Liver (tissue), 3 donors: ENCODE measurements around the gene TVP23C.
"Not testable (repeated sequence)": the region's sequence is repeated elsewhere in the genome, so short reads cannot be mapped to it uniquely, and the experiment has no call there.

ENCODE experiments used
- HNF4A ChIP-seq, 2 donors: conservative IDR thresholded peaks; 2 replicates each; pipeline ENCODE4 v1.6.1; 2016; ENCODE audit warnings: antibody characterized with exemption in 2 of 2, mild to moderate bottlenecking in 2 of 2
- JUND ChIP-seq, 2 donors: IDR thresholded peaks; 2 replicates each; pipeline ENCODE4 v1.6.1; 2016; ENCODE audit warnings: antibody characterized with exemption in 2 of 2
- RAD21 ChIP-seq, 2 donors: IDR thresholded peaks; 2 replicates each; pipeline ENCODE4 v1.6.1; 2016; ENCODE audit warnings: antibody characterized with exemption in 2 of 2, mild to moderate bottlenecking in 2 of 2
- REST ChIP-seq: IDR thresholded peaks from 2 replicates; pipeline ENCODE4 v1.6.1; 2016; ENCODE audit warnings: antibody characterized with exemption, mild to moderate bottlenecking
- SP1 ChIP-seq: IDR thresholded peaks from 2 replicates; pipeline ENCODE4 v1.6.1; 2018; ENCODE audit warnings: antibody characterized with exemption, mild to moderate bottlenecking
- YY1 ChIP-seq: IDR thresholded peaks from 2 replicates; pipeline ENCODE4 v1.6.1; 2016; ENCODE audit warnings: antibody characterized with exemption, mild to moderate bottlenecking
- TF ChIP-seq, protein P1 (sequence below): fragments of 150-350 bp; IDR thresholded peaks from 2 replicates; pipeline ENCODE4 v1.5.1; 2017; ENCODE audit warnings: improper control_type of control experiment, low read depth, low read length; ENCODE audit not compliant: missing input control
- TF ChIP-seq, protein P2 (sequence below): IDR thresholded peaks from 2 replicates; pipeline ENCODE4 v1.6.1; 2016; ENCODE audit warnings: antibody characterized with exemption
- donor health status: healthy.
- donor health status: healthy.

DNA sequence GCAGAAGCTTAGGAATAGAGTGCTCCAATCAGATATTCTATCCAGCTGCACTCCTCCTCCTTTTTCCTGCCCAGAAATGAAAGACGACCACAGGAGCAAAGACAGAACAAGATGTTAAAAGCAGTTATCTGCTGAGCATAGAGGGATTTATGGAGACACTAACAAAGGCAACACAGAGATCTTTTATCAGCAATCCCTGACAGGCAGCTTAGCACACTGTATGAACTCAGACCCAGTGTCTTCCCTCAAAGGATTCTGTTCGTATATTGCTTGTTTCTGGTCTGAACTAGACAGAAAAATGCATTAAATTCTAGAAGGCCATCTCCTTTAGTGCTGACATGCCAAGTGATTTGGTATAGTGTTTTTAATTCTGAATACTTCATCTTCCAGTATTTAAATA is 16.7 kb downstream of the TVP23C start:
- not testable (repeated sequence) for TF ChIP-seq RAD21 (IDR thresholded peaks at IDR 0.05); YY1; REST; JUND (IDR thresholded peaks at IDR 0.05); HNF4A (conservative IDR thresholded peaks at IDR 0.05); SP1
- TF ChIP-seq, protein P1, sequence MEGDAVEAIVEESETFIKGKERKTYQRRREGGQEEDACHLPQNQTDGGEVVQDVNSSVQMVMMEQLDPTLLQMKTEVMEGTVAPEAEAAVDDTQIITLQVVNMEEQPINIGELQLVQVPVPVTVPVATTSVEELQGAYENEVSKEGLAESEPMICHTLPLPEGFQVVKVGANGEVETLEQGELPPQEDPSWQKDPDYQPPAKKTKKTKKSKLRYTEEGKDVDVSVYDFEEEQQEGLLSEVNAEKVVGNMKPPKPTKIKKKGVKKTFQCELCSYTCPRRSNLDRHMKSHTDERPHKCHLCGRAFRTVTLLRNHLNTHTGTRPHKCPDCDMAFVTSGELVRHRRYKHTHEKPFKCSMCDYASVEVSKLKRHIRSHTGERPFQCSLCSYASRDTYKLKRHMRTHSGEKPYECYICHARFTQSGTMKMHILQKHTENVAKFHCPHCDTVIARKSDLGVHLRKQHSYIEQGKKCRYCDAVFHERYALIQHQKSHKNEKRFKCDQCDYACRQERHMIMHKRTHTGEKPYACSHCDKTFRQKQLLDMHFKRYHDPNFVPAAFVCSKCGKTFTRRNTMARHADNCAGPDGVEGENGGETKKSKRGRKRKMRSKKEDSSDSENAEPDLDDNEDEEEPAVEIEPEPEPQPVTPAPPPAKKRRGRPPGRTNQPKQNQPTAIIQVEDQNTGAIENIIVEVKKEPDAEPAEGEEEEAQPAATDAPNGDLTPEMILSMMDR: not testable (repeated sequence)
- TF ChIP-seq, protein P2, sequence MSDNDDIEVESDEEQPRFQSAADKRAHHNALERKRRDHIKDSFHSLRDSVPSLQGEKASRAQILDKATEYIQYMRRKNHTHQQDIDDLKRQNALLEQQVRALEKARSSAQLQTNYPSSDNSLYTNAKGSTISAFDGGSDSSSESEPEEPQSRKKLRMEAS: not testable (repeated sequence)
